PC-9 (cell line): ENCODE results near the gene GLTPD2. TPM values are rescaled to one million over a fixed set of nuclear protein-coding genes. Genes with fewer than 3 reads are reported as not detected.

Source experiments
- BruUV-seq: library from RNA; stranded (reverse); fragments of 400-500 nt; replicated peaks from 2 replicates; lab custom pipeline; 2021; lab: Mats Ljungman, UMichigan
- CTCF ChIA-PET: fragments of 300-600 bp; sonication (Branson Sonifier 250); formaldehyde crosslinking; loops from one replicate; lab custom pipeline; 2022; ENCODE audit warnings: antibody characterized with exemption; lab: Charles Lee
- POLR2A ChIA-PET: fragments of 300-600 bp; sonication (Branson Sonifier 250); formaldehyde crosslinking; loops from one replicate; lab custom pipeline; 2022; ENCODE audit warnings: antibody characterized with exemption; ENCODE audit not compliant: unreplicated experiment; lab: Charles Lee
- DNase-seq, 2 experiments: peaks; one replicate each; pipeline versions ENCODE4 v3.0.0 to v3.0.0-alpha.2; 2015 to 2022; ENCODE audit warnings: mixed read lengths in 1 of 2
- H2AFZ ChIP-seq: fragments of 200-600 bp; sonication (generic); 2 replicates; pipeline ENCODE4 v1.8.1; 2017; ENCODE audit warnings: antibody characterized with exemption
- H3F3A ChIP-seq: fragments of 200-600 bp; sonication (generic); 2 replicates; pipeline ENCODE4 v1.8.1; 2017; ENCODE audit warnings: antibody characterized with exemption, mild to moderate bottlenecking, low read depth; ENCODE audit not compliant: insufficient read depth
- H3K27ac ChIP-seq: fragments of 200-600 bp; sonication (generic); 2 replicates; pipeline ENCODE4 v1.6.1; 2016; ENCODE audit warnings: mixed run types
- H3K27me3 ChIP-seq: fragments of 200-600 bp; sonication (generic); 2 replicates; pipeline ENCODE4 v1.6.1; 2016; ENCODE audit warnings: low read depth, mixed run types; ENCODE audit not compliant: insufficient read depth
- H3K36me3 ChIP-seq: fragments of 200-600 bp; sonication (generic); 2 replicates; pipeline ENCODE4 v1.6.1; 2016; ENCODE audit warnings: low read depth, mixed run types
- H3K4me1 ChIP-seq: fragments of 200-600 bp; sonication (generic); replicated peaks from 2 replicates; pipeline ENCODE4 v1.6.1; 2016; ENCODE audit warnings: mixed run types; ENCODE audit not compliant: insufficient read depth
- H3K4me2 ChIP-seq: fragments of 200-600 bp; sonication (generic); 2 replicates; pipeline ENCODE4 v1.6.1; 2017; ENCODE audit warnings: mixed run types
- H3K4me3 ChIP-seq: fragments of 200-600 bp; sonication (generic); 2 replicates; pipeline ENCODE4 v1.6.1; 2016; ENCODE audit warnings: mixed run types
- H3K79me2 ChIP-seq: fragments of 200-600 bp; sonication (generic); 2 replicates; pipeline ENCODE4 v1.6.1; 2017; ENCODE audit warnings: low read depth, mixed run types
- H3K9me2 ChIP-seq: fragments of 200-600 bp; sonication (generic); 2 replicates; pipeline ENCODE4 v1.8.1; 2017; ENCODE audit warnings: mild to moderate bottlenecking; ENCODE audit not compliant: insufficient read depth
- H3K9me3 ChIP-seq: fragments of 200-600 bp; sonication (generic); 2 replicates; pipeline ENCODE4 v1.8.1; 2016; ENCODE audit warnings: low read depth; ENCODE audit not compliant: insufficient read depth
- H4K20me1 ChIP-seq: fragments of 200-600 bp; sonication (generic); 2 replicates; pipeline ENCODE4 v1.8.1; 2017; ENCODE audit not compliant: insufficient read depth
- CTCF ChIP-seq: fragments of 200-600 bp; sonication (generic); conservative IDR thresholded peaks from 2 replicates; pipeline ENCODE4 v1.6.1; 2017; ENCODE audit warnings: mixed run types, antibody characterized with exemption, mild to moderate bottlenecking, moderate library complexity
- EZH2 ChIP-seq: fragments of 200-600 bp; sonication (generic); IDR thresholded peaks from 2 replicates; pipeline ENCODE4 v1.8.0; 2017; ENCODE audit warnings: antibody characterized with exemption, low read depth
- intact Hi-C: fragments of 100-400 bp; cut with micrococcal nuclease; formaldehyde crosslinking; loops from one replicate; pipeline ENCODE4 v1.10.0; 2022; ENCODE audit not compliant: unreplicated experiment
- total RNA-seq: library from RNA; stranded (reverse); gene quantifications from 2 replicates; pipeline ENCODE4 v1.2.3, GENCODE V29; 2021

The GLTPD2 gene
- total RNA-seq, 1 experiment from 2014 or later: not detected

DNA sequence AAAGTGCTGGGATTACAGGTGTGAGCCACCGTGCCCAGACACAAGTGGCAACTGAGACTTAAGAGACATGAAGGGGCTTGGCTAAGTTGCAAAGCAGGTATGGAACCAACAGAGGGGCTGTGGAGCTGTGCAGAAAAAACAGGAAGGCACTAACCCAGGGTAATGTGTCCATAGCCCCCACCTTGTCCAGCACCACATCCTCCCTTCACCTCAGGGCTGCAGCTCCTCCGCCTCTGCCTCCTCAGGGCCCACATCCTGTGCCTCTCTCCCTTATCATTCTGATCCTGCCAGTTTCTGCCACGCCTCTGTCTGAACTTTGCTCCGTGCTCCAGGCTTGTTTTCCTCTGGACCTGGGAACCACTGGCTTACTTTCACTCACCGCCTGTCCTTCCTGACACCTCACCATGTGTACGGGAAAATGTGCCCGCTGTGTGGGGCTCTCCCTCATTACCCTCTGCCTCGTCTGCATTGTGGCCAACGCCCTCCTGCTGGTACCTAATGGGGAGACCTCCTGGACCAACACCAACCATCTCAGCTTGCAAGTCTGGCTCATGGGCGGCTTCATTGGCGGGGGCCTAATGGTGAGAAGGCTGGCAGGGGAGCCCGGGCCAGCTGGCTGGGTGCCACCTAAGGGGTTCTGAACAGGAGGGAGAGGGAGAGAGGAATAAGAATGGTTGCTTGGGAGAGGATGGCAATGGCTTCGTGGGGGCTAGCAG is 17.1 kb upstream of the GLTPD2 start, which contains the start of gene TM4SF5:
TSS of gene TM4SF5 (plus strand) at position 368 of the 716 bp plus-strand sequence. CDS start at position 405, 37 bp downstream.
- H3K9me3 ChIP-seq: no peaks in the 10 kb centered on the region
- ChIA-PET CTCF (no interaction called here), POLR2A (no interaction called here)
- no peaks in the 10 kb centered on the region for H3K9me2 ChIP-seq
- H2AFZ ChIP-seq: no peak within 1 kb of the TSS
- H3K4me1 ChIP-seq: no peaks in the 10 kb centered on the region
- H3K4me2 ChIP-seq: peak within 1 kb of the TSS; percentile 11
- 0 out of 2 replicates have a peak, but pooled peaks cover 4% of the 10 kb centered on the region for H3K27me3 ChIP-seq
- no peaks in the 10 kb centered on the region for H3K36me3 ChIP-seq
- BruUV-seq: no TSS peak
- H3K4me3 ChIP-seq: no peak within 1 kb of the TSS
- H3K79me2 ChIP-seq: no peaks in the 10 kb centered on the region
- intact Hi-C loops: no loop called here
- TF ChIP-seq EZH2 (no peak), CTCF (no peak)
- no peaks in the 10 kb centered on the region for H4K20me1 ChIP-seq
- peak in 1 of 2 experiments; percentile 23 for DNase-seq
- no peak within 1 kb of the TSS for H3K27ac ChIP-seq
- H3F3A ChIP-seq: no peaks in the 10 kb centered on the region

DNA sequence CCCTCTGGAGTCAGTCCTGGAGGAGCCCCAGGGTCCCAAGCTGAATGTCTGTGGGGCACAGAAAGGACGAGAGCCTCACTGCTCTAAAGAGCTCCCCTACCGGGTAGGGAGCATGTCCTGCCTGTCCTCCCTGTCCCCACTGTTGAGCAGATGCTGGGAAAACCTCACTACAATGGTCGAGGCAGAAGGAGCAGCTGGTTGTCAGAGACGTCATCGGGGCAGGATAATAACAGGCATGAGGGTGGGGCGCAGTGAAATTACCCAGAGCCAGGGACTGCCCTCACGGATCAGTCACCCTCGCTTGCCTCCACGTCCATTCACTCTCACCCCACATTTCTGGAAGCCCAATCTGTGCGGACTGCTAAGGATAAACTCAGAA is 16.5 kb upstream of the GLTPD2 start:
- no peak for DNase-seq
- Histone ChIP-seq H3K27ac (no peak overlapping the region), H3K79me2 (no peaks in the 10 kb centered on the region), H4K20me1 (no peaks in the 10 kb centered on the region), H3K9me2 (no peaks in the 10 kb centered on the region), H3F3A (no peaks in the 10 kb centered on the region), H3K4me1 (no peaks in the 10 kb centered on the region), H3K36me3 (no peaks in the 10 kb centered on the region), H3K27me3 (0 out of 2 replicates have a peak, but pooled peaks cover 4% of the 10 kb centered on the region), H3K4me2 (no peak overlapping the region), H3K9me3 (no peaks in the 10 kb centered on the region), H2AFZ (no peak overlapping the region), H3K4me3 (no peak overlapping the region)
- ChIA-PET CTCF (interaction anchor here (1.0 kb wide), 1 partner anchor 62 kb away, joined by 4 read pairs; the partner anchor contains the start of gene ARRB2), POLR2A (no interaction called here)
- BruUV-seq: no TSS peak
- intact Hi-C loops: no loop called here
- no peak for TF ChIP-seq CTCF
- no peak for TF ChIP-seq EZH2

- BruUV-seq: no TSS peak
- ChIA-PET CTCF (interaction anchor here (0.6 kb wide), 1 partner anchor 13 kb away, joined by 15 read pairs; no protein-coding TSS in a partner anchor), POLR2A (interaction anchor here (0.7 kb wide), 1 partner anchor 203 kb away, joined by 4 read pairs; no protein-coding TSS in a partner anchor)
- H3K4me1 ChIP-seq: peaks cover 9% of the 10 kb centered on the region; the same call in 1 of the 2 replicates
- no peak overlapping the region for H3K4me3 ChIP-seq
- 0 out of 2 replicates have a peak, but pooled peaks cover 5% of the 10 kb centered on the region for H3F3A ChIP-seq
- no peak overlapping the region for H3K4me2 ChIP-seq
- H3K79me2 ChIP-seq: no peaks in the 10 kb centered on the region
- no peak overlapping the region for H3K27ac ChIP-seq
- H3K9me3 ChIP-seq: no peaks in the 10 kb centered on the region
- H3K27me3 ChIP-seq: no peaks in the 10 kb centered on the region
- no peaks in the 10 kb centered on the region for H3K9me2 ChIP-seq
- peak in 1 of 2 experiments; percentile 48 for DNase-seq
- no peaks in the 10 kb centered on the region for H3K36me3 ChIP-seq
- intact Hi-C loops: no loop called here
- no peak overlapping the region for H2AFZ ChIP-seq
- no peak for TF ChIP-seq CTCF
- TF ChIP-seq EZH2: no peak
- H4K20me1 ChIP-seq: no peaks in the 10 kb centered on the region
These were observed 10.6 kb upstream of the GLTPD2 start for GRCh38 chr17:4777969-4778760.
